ENCODE data around the gene CDH4. TPM values are rescaled to one million over a fixed set of nuclear protein-coding genes. Genes with fewer than 3 reads are reported as not detected.

CDH4 gene
- total and polyA plus RNA-seq, 2 donors from 2014 or later, result 1.1 TPM; not detected in 1

DNA sequence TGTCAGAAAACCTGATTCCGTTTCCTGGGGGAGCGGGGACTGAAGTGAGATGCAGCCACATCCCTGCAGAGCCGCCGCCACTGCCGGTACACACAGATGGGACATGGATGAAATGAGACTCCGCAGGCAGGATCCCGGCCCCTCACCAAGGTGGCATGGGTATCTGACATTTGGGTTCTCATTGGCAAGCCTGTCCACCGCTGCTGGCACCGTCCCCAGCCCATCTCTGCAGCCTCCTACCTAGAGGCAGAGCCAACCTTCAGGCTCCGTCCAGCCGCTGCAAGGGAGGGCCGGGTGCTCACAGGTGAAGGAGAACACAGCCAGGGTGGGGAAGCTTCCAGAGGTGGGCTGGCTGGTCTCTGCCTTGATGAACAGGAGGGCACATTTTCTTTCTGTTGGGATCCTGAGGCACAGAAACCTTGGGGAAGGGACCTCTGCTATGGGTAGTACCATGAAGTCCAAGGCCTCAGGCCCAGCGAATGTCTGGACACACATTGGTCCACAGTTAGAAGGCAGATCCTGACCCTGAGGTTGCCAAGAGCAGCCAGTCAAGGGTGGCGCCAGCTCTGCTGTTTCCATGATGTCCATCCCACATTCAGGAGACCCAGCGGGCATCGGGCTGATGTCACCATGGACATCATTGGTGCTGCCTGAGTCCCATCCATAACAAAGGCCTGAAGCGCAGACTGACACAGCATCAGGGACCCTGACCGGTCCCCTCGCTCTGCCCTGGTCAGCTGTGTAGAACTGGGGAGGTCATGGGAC lies 636.2 kb downstream of the CDH4 start:
- Histone ChIP-seq H3K4me1 (ENCODE audit: control insufficient read depth in 2 of 3, insufficient read depth in 2 of 3, low read depth in 1 of 3, low read length in 3 of 3) (peaks cover 0 to 3% (median 0%) of the 10 kb centered on the region in 3 donors), H3K4me3 (ENCODE audit: low read length in 3 of 3) (no peak overlapping the region), H3K9ac (ENCODE audit: low read length in 3 of 3) (no peak overlapping the region), H3K9me3 (ENCODE audit: control insufficient read depth in 2 of 3, insufficient read depth in 1 of 3, low read length in 3 of 3) (no peaks in the 10 kb centered on the region), H3K27ac (ENCODE audit: low read depth in 2 of 2, low read length in 2 of 2) (no peak overlapping the region), H3K36me3 (ENCODE audit: control insufficient read depth in 2 of 3, insufficient read depth in 3 of 3, low read length in 3 of 3) (no peaks in the 10 kb centered on the region), H3K27me3 (ENCODE audit: control insufficient read depth, insufficient read depth, low read length) (no peaks in the 10 kb centered on the region)
- DNase-seq, result peak in 1 of 5 donors; percentile 63
- TF ChIP-seq, protein P1, sequence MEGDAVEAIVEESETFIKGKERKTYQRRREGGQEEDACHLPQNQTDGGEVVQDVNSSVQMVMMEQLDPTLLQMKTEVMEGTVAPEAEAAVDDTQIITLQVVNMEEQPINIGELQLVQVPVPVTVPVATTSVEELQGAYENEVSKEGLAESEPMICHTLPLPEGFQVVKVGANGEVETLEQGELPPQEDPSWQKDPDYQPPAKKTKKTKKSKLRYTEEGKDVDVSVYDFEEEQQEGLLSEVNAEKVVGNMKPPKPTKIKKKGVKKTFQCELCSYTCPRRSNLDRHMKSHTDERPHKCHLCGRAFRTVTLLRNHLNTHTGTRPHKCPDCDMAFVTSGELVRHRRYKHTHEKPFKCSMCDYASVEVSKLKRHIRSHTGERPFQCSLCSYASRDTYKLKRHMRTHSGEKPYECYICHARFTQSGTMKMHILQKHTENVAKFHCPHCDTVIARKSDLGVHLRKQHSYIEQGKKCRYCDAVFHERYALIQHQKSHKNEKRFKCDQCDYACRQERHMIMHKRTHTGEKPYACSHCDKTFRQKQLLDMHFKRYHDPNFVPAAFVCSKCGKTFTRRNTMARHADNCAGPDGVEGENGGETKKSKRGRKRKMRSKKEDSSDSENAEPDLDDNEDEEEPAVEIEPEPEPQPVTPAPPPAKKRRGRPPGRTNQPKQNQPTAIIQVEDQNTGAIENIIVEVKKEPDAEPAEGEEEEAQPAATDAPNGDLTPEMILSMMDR (IDR thresholded peaks at IDR 0.05; ENCODE audit: borderline replicate concordance, extremely low read depth, insufficient read depth), result no peak
- intact Hi-C loops (cut with DNase I), result no loop called here
- FAIRE-seq, result no peak

DNA sequence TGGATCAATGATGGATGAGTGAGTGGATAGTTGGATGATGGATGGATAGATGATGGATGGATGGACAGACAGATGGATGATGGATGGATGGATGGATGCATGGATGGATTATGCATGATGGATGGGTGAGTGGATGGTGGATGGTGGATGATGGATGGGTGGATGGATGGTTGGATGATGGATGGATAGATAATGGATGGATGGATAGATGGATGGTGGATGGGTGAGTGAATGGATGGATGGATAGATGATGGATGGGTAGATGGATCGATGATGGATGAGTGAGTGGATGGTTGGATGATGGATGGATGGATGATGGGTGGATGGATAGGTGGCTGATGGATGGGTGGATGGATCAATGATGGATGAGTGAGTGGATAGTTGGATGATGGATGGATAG lies 637.6 kb downstream of the CDH4 start:
- peaks cover 0 to 3% (median 0%) of the 10 kb centered on the region in 3 donors for H3K4me1 ChIP-seq (ENCODE audit: control insufficient read depth in 2 of 3, insufficient read depth in 2 of 3, low read depth in 1 of 3, low read length in 3 of 3)
- DNase-seq (no peak), FAIRE-seq (no peak)
- H3K27me3 ChIP-seq (ENCODE audit: control insufficient read depth, insufficient read depth, low read length), result no peaks in the 10 kb centered on the region
- no peaks in the 10 kb centered on the region for H3K9me3 ChIP-seq (ENCODE audit: control insufficient read depth in 2 of 3, insufficient read depth in 1 of 3, low read length in 3 of 3)
- intact Hi-C loops (cut with DNase I), result no loop called here
- no peaks in the 10 kb centered on the region for H3K36me3 ChIP-seq (ENCODE audit: control insufficient read depth in 2 of 3, insufficient read depth in 3 of 3, low read length in 3 of 3)
- no peak overlapping the region for H3K9ac ChIP-seq (ENCODE audit: low read length in 3 of 3)
- H3K27ac ChIP-seq (ENCODE audit: low read depth in 2 of 2, low read length in 2 of 2), result no peak overlapping the region
- peak overlapping the region in 1 of 3 donors; percentile 18 for H3K4me3 ChIP-seq (ENCODE audit: low read length in 3 of 3)
- TF ChIP-seq, protein P1 (IDR thresholded peaks at IDR 0.05; ENCODE audit: borderline replicate concordance, extremely low read depth, insufficient read depth), result no peak

DNA sequence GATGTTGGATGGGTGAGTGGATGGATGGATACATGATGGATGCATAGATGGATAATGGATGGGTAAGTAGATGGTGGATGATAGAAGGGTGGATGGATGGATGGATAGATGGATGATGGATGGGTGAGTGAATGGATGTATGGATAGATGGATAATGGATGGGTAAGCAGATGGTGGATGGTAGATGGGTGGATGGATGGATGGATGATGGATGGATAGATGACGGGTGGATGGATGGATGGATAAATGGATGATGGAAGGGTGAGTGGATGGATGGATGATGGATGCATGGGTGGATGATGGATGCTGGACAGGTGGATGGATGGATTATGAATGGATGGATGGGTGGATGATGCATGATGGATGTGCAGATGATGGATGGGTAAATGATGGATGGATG lies 638.1 kb downstream of the CDH4 start:
- Histone ChIP-seq H3K36me3 (ENCODE audit: control insufficient read depth in 2 of 3, insufficient read depth in 3 of 3, low read length in 3 of 3) (no peaks in the 10 kb centered on the region), H3K9ac (ENCODE audit: low read length in 3 of 3) (no peak overlapping the region), H3K27me3 (ENCODE audit: control insufficient read depth, insufficient read depth, low read length) (no peaks in the 10 kb centered on the region), H3K4me3 (ENCODE audit: low read length in 3 of 3) (no peak overlapping the region), H3K27ac (ENCODE audit: low read depth in 2 of 2, low read length in 2 of 2) (no peak overlapping the region), H3K4me1 (ENCODE audit: control insufficient read depth in 2 of 3, insufficient read depth in 2 of 3, low read depth in 1 of 3, low read length in 3 of 3) (peaks cover 0 to 3% (median 0%) of the 10 kb centered on the region in 3 donors), H3K9me3 (ENCODE audit: control insufficient read depth in 2 of 3, insufficient read depth in 1 of 3, low read length in 3 of 3) (no peaks in the 10 kb centered on the region)
- DNase-seq (no peak), FAIRE-seq (no peak)
- intact Hi-C loops (cut with DNase I), result no loop called here
- TF ChIP-seq, protein P1 (IDR thresholded peaks at IDR 0.05; ENCODE audit: borderline replicate concordance, extremely low read depth, insufficient read depth), result no peak

Measured in kidney (tissue), 14 donors.